Right kidney (tissue), 1 donor: ENCODE data around the gene KSR2.
"Not testable (repeated sequence)": the region's sequence is repeated elsewhere in the genome, so short reads cannot be mapped to it uniquely, and the experiment has no call there.

Source experiments
- DNase-seq: peaks from one replicate; pipeline ENCODE4 v3.0.0-alpha.2; 2016

KSR2 gene

GRCh38 chr12:117746358-117746757, 222.4 kb downstream of the KSR2 start:
- DNase-seq, result not testable (repeated sequence)

DNA sequence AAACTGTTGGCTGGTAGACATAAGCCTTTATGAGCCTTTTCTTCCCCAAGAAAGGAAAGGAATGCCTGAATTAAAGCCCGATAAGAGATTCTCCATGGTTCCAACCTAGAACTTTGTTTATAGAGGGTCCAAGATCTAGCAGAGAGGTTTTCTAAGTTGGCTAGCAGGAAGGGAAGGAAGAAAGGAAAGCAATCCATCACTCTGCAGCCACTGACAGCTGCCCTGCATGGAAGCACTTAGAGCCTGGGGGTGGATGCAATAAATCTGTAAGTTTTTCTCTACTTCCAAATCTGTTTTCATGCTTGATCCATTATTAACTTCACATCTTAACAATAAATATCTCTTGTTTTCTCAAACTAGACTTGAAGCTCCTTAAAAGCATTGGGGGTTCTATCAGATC, 224.4 kb downstream of the KSR2 start:
- DNase-seq, result no peak

DNA sequence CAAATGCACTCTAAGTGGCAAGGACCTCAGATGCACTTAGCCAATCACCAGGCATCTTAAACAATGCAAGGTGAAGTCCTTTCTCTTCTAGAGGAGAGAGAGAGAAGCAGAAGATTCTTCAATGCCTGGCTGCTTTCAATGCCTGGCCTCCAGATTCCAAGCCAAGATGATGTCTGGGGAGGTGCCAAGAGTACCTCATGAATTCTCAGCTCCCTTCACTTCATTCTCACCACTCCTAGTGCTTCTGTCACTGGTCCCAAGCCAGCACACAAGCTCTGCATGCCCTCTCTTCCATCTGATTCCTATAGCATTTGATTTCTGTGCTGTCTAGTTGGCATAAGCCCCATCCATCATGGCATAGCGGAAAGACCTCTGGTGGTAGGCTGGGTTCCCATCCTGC, 225.0 kb downstream of the KSR2 start:
- DNase-seq, result no peak

GRCh38 chr12:117742721-117743120, 226.1 kb downstream of the KSR2 start:
- no peak for DNase-seq

- DNase-seq, result no peak
Measured at GRCh38 chr12:117738233-117738632, 230.6 kb downstream of the KSR2 start.

GRCh38 chr12:117733549-117733805, 235.3 kb downstream of the KSR2 start:
- DNase-seq, result no peak

DNA sequence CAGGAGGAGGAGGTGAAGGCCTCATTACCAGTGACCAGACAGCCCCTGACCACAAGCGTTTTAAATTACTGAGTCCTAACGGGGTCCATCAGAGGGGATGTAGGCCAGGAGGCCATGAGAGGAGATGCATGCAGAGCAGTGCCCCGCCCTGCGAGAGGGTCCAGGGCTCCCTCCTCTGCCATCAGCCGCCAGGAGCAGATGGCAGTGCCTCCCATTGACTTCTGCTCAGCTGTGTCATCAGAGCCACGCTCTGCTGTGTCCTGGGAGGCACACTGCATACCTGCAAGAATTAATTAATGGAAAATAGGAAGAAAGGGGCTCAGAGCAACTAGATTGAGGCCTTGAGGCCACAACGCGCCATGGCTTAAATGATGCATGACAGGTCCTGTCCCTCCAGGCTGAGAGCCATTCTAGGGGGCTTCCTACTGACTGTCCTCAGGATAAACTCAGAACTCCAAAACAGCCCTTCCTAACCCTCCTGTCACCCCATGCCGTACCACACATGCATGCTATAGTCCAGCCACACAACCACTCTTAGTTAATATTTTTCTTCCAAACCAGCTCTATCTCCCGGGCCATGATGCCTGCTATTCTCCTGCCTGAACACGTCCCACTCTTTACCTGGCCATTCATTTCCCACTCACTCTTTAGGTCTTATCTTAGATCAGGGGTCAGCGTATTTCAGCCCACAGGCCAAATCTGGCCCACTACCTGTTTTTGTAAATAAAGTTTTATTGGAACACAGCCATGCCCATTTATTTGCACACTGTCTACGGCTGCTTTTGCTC, 235.8 kb downstream of the KSR2 start:
- no peak for DNase-seq

- not testable (repeated sequence) for DNase-seq
Measured at GRCh38 chr12:117731131-117731530, 237.7 kb downstream of the KSR2 start.

DNA sequence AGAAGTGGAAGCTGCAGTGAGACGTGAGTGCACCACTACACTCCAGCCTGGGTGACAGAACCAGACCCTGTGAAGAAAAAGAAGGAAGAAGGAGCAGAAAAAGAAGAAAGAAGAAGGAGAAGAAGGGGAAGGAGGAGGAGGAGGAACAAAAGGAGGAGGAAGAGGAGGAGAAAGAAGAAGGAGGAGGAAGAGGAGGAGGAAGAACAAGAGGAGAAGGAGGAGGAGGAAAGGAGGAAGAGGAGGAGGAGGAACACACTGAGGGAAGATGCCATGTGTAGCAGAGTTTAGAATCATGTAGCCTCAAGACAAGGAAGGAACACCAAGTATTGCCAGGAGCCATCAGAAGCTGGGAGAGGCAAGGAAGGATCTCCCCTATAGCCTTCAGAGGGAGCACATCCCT, 241.5 kb downstream of the KSR2 start:
- DNase-seq, result no peak

GRCh38 chr12:117724543-117724942, 244.2 kb downstream of the KSR2 start:
- no peak for DNase-seq

DNA sequence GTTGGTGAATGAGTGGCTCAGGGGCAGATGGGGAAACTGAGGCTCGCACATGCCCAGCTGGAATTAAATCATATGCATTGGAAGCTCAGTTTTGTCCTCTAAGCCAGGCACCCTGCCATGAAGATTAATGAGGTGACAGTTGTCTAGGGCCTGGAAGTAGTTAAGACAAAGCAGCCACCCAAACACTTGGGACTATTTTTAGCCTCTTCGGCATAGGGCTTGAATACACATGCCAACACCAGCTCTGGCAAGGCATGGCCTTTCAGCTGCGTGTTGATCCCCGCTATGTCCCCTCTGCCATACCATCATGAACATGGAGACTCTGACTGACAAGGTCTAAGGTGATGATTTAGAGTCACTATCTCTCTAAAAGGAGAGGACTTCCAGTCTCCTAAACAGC, 250.2 kb downstream of the KSR2 start:
- no peak for DNase-seq

GRCh38 chr12:117718141-117718540, 250.6 kb downstream of the KSR2 start:
- no peak for DNase-seq

- DNase-seq, result no peak
Measured at GRCh38 chr12:117714203-117714602, 254.6 kb downstream of the KSR2 start.

DNA sequence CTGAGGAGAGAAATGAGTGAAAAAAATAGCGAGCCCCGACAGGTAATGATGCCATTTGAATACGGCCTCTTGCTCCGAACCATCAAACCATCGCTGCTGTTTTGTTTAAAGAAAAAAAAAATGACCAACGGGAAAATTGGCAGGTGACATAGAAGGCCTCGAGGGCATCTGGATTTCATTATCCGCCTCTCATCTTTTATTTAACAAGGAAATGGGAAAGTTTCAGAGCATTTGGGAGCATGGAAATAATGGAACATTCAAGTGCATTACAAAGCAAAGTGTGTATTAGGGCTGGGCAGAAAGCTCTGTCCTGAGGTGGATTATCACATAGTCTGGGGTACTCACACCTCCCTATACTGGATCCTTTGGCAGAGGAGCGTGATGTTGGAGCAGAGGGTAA, 258.7 kb downstream of the KSR2 start:
- DNase-seq, result no peak

DNA sequence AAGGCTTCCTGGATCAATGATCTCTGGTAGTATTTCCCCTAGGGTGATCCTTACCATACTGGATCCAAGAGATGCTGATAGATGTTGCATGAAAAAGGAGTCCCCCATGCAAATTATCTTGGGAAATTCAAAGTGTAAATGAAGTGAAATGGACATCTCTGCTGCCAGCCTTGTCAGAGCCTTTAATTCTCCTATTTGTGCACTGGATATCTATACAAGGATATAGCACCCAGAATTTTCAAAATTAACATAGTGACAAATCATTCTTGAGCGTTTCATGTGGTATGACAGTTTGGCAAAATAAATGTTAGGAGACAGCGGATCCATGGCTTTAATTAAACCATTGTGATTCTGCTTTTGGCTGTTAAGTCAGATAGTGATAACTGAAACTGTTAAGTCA, 260.9 kb downstream of the KSR2 start:
- DNase-seq, result no peak

GRCh38 chr12:117703584-117703983, 265.2 kb downstream of the KSR2 start:
- no peak for DNase-seq

- DNase-seq, result no peak
Measured at GRCh38 chr12:117702741-117703140, 266.0 kb downstream of the KSR2 start.

- no peak for DNase-seq
Measured at GRCh38 chr12:117699575-117699974, 269.2 kb downstream of the KSR2 start.

DNA sequence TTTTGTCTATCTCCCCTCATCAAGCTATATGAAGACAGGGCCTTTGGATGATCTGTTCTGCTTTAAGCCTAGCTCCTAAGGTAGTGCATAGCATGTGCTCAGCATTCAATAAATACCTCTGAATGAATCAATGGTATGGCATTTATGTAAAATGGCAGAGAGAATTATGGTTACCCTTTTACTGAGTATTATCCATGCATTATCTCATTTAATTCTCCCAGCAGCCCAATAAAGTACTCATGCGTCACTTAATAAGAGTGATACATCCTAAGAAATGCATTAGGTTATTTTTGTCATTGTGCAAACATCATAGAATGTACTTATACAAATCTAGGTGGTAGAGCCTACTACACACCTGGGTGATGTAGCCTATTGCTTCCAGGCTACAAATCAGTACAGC, 269.7 kb downstream of the KSR2 start:
- no peak for DNase-seq

GRCh38 chr12:117695956-117696355, 272.8 kb downstream of the KSR2 start:
- no peak for DNase-seq

DNA sequence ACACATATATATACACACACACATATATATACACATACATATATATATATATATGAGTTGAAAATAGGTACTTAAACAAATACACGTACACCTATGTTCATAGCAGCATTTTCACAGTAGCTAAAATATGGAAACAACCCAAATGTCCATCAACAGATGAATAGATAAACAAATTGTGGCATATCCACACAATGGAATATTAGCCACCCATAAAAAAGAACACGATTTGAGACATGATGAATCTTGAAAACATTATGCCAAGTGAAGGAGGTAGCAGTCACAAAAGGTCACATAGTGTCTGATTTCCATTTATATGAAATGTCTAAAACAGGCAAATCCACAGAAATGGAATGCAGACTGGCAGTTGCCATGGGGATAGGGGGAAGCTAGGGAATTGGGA, 276.3 kb downstream of the KSR2 start:
- no peak for DNase-seq

GRCh38 chr12:117689857-117690256, 278.9 kb downstream of the KSR2 start:
- no peak for DNase-seq

DNA sequence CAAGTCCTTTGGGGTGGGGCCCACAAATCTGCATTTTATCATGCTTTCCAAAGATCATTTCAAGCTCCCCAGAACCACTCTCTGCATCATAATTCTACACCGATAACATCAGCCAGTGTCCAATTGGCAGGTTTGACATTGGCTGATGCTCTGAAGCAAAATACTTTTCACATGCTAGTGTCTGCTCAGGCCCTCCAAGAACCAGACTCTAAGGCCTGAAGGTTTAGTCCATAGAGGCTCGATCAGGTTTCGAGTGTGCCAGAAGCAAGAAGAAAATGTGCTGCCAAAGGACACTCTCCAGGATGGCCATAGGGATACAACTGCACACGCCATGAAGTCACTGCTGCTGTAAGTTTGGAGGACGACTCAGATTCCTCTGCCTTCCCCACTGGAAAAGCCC, 280.3 kb downstream of the KSR2 start:
- DNase-seq, result no peak

- DNase-seq, result no peak
Measured at GRCh38 chr12:117686911-117687377, 281.8 kb downstream of the KSR2 start.

- DNase-seq, result no peak
Measured at GRCh38 chr12:117686210-117686609, 282.6 kb downstream of the KSR2 start.
